ENCODE results near the gene PAMR1.
"Not testable (repeated sequence)": the region's sequence is repeated elsewhere in the genome, so short reads cannot be mapped to it uniquely, and the experiment has no call there.

Gene PAMR1, protein sequence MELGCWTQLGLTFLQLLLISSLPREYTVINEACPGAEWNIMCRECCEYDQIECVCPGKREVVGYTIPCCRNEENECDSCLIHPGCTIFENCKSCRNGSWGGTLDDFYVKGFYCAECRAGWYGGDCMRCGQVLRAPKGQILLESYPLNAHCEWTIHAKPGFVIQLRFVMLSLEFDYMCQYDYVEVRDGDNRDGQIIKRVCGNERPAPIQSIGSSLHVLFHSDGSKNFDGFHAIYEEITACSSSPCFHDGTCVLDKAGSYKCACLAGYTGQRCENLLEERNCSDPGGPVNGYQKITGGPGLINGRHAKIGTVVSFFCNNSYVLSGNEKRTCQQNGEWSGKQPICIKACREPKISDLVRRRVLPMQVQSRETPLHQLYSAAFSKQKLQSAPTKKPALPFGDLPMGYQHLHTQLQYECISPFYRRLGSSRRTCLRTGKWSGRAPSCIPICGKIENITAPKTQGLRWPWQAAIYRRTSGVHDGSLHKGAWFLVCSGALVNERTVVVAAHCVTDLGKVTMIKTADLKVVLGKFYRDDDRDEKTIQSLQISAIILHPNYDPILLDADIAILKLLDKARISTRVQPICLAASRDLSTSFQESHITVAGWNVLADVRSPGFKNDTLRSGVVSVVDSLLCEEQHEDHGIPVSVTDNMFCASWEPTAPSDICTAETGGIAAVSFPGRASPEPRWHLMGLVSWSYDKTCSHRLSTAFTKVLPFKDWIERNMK

DNA sequence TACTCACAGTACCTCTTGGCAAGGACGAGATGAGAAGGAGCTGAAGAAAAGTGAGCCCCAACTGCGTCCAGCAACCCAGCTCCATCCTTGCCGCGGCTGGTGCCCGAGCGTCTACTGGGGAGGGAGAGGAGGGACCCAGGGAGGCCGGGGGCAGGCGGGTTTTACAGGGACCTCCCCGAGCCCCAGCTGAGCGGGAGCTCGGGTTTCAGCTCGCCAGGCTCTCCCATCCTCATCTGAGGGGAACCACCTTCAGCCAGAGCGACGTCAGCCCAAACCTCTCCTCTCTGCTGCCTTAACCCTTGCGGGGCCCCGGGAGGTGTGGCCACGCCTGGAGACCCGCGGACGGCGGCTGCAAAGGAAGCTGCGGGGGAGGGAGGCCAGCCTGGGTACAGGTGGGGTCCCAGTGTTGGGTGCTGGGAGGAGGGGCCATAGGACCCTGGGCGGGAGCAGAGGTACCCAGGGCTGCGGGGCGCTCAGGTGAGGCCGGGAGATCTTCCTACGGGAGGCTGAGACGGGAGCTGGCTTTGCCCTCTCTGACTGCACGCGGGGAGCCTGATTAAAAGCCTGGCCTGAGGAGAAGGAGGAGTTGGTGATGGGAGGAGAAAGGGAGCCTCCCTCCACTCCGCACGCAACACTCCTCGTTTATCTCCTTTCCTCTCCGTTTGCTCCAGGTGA is at the start of gene PAMR1:
PAMR1 (minus strand) TSS at position 116 of the 675 bp plus-strand sequence; CDS start at position 85, 31 bp downstream.
- DNase-seq (ENCODE audit: low read depth) = no peak

DNA sequence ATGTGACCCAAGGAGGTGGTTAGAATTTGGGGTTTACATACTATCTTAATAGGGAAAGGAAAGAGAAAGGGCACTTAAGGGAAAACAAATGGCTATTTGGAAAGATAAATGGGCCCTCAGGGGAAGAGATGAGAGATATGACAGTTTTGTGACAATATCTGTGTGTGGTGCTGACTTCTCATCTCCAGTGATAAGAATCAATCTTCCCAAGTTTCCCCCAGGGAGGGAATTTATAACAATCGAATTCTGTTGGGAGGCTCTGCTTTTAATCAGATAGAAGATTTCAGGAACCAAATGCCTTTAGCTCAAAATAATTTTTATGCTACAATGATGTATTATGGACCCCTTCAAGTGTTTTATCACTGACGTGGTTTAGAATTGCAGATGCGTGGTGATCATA is 46.3 kb upstream of the PAMR1 start:
- no peak for DNase-seq (ENCODE audit: low read depth)

- DNase-seq (ENCODE audit: low read depth) = no peak
Observed at GRCh38 chr11:35567737-35568465, 42.5 kb upstream of the PAMR1 start.

DNA sequence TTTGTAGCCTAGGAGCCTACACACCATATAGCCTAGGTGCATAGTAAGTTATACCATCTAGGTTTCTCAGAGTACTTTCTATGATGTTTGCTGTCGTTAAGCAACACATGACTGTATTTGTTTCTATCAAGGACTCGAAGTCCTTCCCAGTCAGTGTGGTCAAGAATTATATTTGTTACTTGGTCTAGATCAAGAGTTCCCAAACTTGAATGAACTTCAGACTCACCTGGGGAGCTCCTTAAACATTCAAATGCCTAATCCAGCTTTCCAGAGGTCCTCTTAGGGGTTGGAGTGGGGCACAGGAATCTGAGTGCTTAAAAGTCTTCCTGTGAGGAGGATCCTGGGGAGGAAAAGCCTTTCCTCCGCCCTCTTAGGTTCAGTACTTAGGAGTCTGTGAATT is 41.5 kb upstream of the PAMR1 start:
- no peak for DNase-seq (ENCODE audit: low read depth)

GRCh38 chr11:35566181-35566580 is 40.8 kb upstream of the PAMR1 start:
- no peak for DNase-seq (ENCODE audit: low read depth)

GRCh38 chr11:35564245-35564595 is 38.8 kb upstream of the PAMR1 start:
- DNase-seq (ENCODE audit: low read depth) = no peak

DNA sequence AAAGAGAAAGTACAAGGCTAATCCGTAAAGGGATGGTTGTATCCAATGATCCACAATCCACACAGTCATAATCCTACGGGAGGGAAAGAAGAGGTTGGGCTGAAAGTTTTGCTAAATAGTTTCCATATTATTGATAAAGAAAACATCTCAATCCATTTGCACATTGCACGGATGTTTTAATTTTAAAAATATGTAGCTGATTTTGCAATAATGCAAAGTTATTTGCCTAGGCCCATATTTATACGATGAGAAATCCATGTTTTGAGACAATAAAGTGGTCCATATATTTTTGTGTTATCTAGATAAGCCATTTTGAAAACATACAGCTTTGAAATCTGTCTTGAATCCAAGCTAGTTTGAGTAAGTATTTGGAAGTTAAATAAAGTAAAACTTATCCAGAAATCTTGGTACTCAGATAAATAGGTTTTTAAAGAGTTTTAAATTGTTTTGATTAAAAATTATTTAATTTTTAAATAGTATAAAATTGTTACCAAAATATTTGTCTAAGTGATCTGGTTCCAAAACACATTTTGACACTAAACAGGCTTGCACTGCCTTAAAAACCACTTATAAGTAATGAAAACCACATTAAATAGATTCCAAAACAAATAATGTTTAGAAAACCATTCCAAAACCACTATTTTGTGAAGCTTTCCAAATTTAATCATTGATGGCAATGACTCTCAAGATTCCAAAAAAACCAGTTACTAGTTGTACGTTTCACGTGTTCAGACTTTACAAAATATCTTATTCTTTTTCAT is 38.2 kb upstream of the PAMR1 start:
- DNase-seq (ENCODE audit: low read depth) = no peak

- no peak for DNase-seq (ENCODE audit: low read depth)
Observed at GRCh38 chr11:35559949-35560348, 34.5 kb upstream of the PAMR1 start.

GRCh38 chr11:35558513-35558912 is 33.1 kb upstream of the PAMR1 start:
- DNase-seq (ENCODE audit: low read depth) = no peak

GRCh38 chr11:35555488-35555887 is 30.1 kb upstream of the PAMR1 start:
- DNase-seq (ENCODE audit: low read depth) = no peak

DNA sequence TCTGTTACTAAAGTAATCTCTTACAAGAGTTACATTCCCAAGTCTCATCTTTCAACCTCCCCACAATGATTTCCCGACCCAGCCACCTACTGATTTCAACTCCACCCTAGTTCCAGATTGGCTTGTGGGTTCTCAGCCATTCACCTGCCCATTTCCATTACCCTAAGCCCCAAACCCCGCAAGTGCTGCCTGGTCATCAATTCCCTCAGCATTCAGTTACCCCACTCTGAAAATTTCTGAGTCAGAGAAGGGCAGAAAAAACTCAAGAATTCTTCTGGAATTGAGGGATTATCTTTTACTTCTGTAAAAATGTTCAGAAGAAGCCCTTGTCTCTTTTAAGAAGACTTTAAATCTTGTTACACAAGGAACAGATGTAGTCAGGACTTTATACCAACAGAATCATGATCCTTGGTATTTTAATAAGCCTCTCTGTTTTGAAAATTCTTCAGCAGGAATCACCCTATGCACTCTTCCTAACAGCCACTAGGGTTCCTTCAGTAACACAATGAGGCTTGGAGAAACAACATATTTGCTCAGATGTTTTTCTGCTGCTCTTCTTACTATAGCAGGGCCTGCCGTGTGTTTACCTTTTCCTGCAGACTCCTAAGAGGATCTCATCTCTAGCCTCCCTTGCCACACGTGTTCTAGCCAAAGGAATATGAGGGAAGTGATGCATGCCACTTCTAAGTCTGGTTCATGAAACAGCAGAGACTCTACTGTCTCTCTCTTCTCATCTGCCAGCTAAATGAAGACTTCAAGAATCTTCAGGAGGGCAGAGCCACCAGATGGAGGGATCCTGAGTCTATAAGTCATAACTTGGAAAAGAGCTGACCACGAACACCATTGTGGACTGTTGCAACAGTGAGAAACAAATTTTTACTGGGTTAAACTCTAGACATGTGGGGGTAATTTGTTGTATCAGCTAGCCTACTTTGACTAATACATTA is 29.3 kb upstream of the PAMR1 start:
- DNase-seq (ENCODE audit: low read depth) = no peak

- DNase-seq (ENCODE audit: low read depth) = no peak
Observed at GRCh38 chr11:35553831-35554230, 28.4 kb upstream of the PAMR1 start.

DNA sequence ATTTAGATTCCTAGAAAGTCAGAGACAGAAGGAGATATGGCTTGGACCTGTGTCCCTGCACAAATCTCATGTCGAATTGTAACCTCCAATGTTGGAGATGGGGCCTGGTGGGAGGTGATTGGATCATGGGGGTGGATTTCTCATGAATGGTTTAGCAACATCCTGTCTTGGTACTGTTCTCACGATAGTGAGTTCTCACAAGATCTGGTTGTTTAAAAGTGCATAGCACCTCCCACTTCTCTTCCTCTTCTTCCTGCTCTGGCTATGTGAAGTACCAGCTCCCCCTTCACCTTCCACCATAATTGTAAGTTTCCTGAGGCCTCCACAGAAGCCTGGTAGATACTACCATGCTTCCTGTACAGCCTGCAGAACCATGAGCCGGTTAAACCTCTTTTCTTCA is 27.6 kb upstream of the PAMR1 start:
- DNase-seq (ENCODE audit: low read depth) = no peak

DNA sequence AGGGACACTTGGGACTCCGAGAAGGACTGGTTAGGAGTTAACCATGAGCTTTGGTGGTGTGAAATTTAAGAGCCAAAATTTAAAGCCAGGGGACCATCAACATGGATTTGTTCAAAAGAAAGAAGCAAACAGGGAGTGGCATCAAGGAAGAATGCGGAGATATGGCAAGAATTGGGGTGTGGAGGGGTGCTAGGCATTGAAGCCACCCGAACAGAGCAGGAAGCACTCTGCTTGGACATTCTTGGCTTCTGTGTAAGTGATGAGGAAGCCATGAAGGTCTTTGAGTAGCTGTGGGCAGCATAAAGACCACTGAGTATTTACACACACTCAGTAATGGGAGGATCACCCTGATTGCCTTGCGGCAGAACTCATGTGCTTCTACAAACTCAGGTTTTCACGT is 27.2 kb upstream of the PAMR1 start:
- no peak for DNase-seq (ENCODE audit: low read depth)

- DNase-seq (ENCODE audit: low read depth) = no peak
Observed at GRCh38 chr11:35550374-35551036, 25.1 kb upstream of the PAMR1 start.

DNA sequence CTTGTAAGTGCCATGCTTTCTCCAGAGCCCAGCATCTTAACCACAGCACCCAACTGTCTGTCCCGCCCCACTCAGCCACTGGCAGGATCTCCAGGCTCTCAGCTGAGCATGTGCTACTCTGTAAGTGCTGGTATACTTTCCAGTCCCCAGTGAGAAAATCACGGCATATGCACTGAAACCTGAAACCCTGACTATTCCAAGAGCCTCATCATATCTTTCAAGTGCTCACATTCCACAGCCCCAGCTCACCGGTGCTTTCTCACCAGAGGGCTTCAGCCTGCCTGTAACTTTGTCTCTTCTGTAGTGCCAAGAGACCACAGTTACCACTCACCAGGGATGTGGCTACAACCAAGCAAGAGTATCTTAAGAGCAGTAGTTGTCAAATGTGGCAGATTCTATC is 24.4 kb upstream of the PAMR1 start:
- DNase-seq (ENCODE audit: low read depth) = no peak

DNA sequence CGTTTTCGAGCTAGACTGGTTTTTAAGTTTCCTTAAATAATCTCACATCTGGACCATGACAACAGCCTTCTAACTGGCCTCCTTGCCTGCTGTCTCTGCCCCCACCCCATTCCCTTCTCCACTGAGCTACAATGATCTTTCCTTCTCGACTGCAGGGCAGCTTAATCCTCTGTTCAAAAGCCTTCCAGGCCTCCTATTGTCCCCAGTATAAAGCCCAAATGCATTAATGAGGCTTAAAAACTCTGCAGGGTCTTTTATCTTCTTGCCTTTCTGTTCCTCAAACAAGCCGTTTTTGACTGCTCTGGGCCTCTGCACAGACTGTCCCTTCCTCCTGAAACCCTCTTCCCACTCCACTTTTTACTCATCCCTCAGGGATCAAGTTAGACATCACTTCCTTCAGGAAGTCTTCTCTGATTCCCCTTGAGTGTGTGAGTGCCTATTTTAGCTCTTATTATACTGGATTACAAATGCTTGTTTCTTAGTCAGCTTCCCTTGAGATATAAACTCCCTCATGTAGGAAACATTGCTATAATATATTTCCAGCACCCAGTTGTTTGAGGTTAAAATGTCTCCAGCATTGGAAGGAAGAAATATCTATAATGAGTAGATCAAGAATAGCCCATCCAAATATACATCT is 23.6 kb upstream of the PAMR1 start:
- DNase-seq (ENCODE audit: low read depth) = no peak

DNA sequence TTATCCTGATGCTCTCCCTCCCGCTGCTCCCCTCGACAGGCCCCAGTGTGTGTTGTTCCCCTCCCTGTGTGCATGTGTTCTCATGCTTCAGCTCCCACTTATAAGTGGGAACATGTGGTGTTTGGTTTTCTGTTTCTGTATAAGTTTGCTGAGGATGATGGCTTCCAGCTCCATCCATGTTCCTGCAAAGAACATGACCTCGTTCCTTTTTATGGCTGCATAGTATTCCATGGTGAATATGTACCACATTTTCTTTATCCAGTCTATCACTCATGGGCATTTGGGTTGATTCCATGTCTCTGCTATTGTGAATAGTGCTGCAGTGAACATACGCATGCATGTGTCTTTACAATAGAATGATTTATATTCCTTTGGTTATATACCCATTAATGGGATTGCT is 22.6 kb upstream of the PAMR1 start:
- DNase-seq (ENCODE audit: low read depth) = not testable (repeated sequence)

GRCh38 chr11:35546317-35546716 is 20.9 kb upstream of the PAMR1 start:
- DNase-seq (ENCODE audit: low read depth) = no peak

All from activated T-cell treated with anti-CD3 and anti-CD28 coated beads for 24 hours (primary cell).